RWPE2 (cell line): ENCODE data around the gene TOMM6.

Source experiments
- ATAC-seq: fragments of 200-7000 bp; cut with Tn5 transposase; 3 replicates; pipeline ENCODE4 v1.9.1; 2021; ENCODE audit warnings: low read depth
- DNase-seq: peaks from one replicate; pipeline ENCODE4 v3.0.0-alpha.2; 2020; ENCODE audit warnings: low spot score
- H3K27ac ChIP-seq: fragments of 450-650 bp; 2 replicates; pipeline ENCODE4 v1.5.1; 2017; ENCODE audit warnings: mild to moderate bottlenecking; ENCODE audit not compliant: poor library complexity, severe bottlenecking
- H3K27me3 ChIP-seq: fragments of 250-450 bp; sonication (Bioruptor Pico); 2 replicates; pipeline ENCODE4 v1.5.1; 2021; ENCODE audit warnings: mild to moderate bottlenecking, moderate library complexity; ENCODE audit not compliant: insufficient read depth, poor library complexity, severe bottlenecking
- H3K36me3 ChIP-seq: fragments of 250-450 bp; sonication (Bioruptor Pico); 2 replicates; pipeline ENCODE4 v1.5.1; 2020; ENCODE audit warnings: low read depth, mild to moderate bottlenecking, moderate library complexity
- H3K4me1 ChIP-seq: fragments of 250-450 bp; sonication (Bioruptor Pico); 2 replicates; pipeline ENCODE4 v1.5.1; 2021; ENCODE audit warnings: mild to moderate bottlenecking, moderate library complexity; ENCODE audit not compliant: insufficient read depth, poor library complexity, severe bottlenecking
- H3K4me3 ChIP-seq: fragments of 250-450 bp; sonication (Bioruptor Pico); 2 replicates; pipeline ENCODE4 v1.5.1; 2021; ENCODE audit warnings: mild to moderate bottlenecking, moderate library complexity; ENCODE audit not compliant: severe bottlenecking
- H3K9me3 ChIP-seq: fragments of 250-450 bp; sonication (Bioruptor Pico); 2 replicates; pipeline ENCODE4 v1.5.1; 2021; ENCODE audit warnings: mild to moderate bottlenecking, moderate library complexity; ENCODE audit not compliant: severe bottlenecking
- CTCF ChIP-seq: fragments of 450-650 bp; IDR thresholded peaks from one replicate; pipeline ENCODE4 v1.5.1; 2017; ENCODE audit warnings: mild to moderate bottlenecking, moderate library complexity; ENCODE audit not compliant: poor library complexity, severe bottlenecking

TOMM6 gene

GRCh38 chr6:41815587-41815986, 28.1 kb downstream of the TOMM6 start:
- TF ChIP-seq CTCF, result no peak
- ATAC-seq (no peak), DNase-seq (no peak)
- Histone ChIP-seq H3K27ac (peak overlapping the region; percentile 4), H3K27me3 (no peaks in the 10 kb centered on the region), H3K9me3 (no peaks in the 10 kb centered on the region), H3K4me3 (no peak overlapping the region), H3K36me3 (no peaks in the 10 kb centered on the region), H3K4me1 (peaks cover 9% of the 10 kb centered on the region)

- Histone ChIP-seq H3K36me3 (no peaks in the 10 kb centered on the region), H3K4me1 (peaks cover 9% of the 10 kb centered on the region), H3K27me3 (no peaks in the 10 kb centered on the region), H3K9me3 (no peaks in the 10 kb centered on the region), H3K4me3 (no peak overlapping the region), H3K27ac (no peak overlapping the region)
- no peak for TF ChIP-seq CTCF
- DNase-seq (no peak), ATAC-seq (peak; percentile 65; the same call in 1 of the 3 replicates)
Observed at GRCh38 chr6:41818271-41819054, 31.0 kb downstream of the TOMM6 start.

GRCh38 chr6:41821266-41821665, 33.8 kb downstream of the TOMM6 start:
- H3K36me3 ChIP-seq, result no peaks in the 10 kb centered on the region
- H3K4me1 ChIP-seq, result peaks cover 22% of the 10 kb centered on the region
- no peaks in the 10 kb centered on the region for H3K9me3 ChIP-seq
- ATAC-seq (no peak), DNase-seq (no peak)
- no peak overlapping the region for H3K4me3 ChIP-seq
- H3K27me3 ChIP-seq, result no peaks in the 10 kb centered on the region
- TF ChIP-seq CTCF, result no peak
- no peak overlapping the region for H3K27ac ChIP-seq

GRCh38 chr6:41822021-41822420, 34.5 kb downstream of the TOMM6 start:
- Histone ChIP-seq H3K9me3 (no peaks in the 10 kb centered on the region), H3K4me1 (peaks cover 22% of the 10 kb centered on the region), H3K36me3 (no peaks in the 10 kb centered on the region), H3K27me3 (no peaks in the 10 kb centered on the region), H3K27ac (no peak overlapping the region), H3K4me3 (no peak overlapping the region)
- no peak for TF ChIP-seq CTCF
- DNase-seq (no peak), ATAC-seq (no peak)

- Histone ChIP-seq H3K36me3 (no peaks in the 10 kb centered on the region), H3K27ac (no peak overlapping the region), H3K27me3 (no peaks in the 10 kb centered on the region), H3K9me3 (no peaks in the 10 kb centered on the region), H3K4me3 (no peak overlapping the region), H3K4me1 (peaks cover 22% of the 10 kb centered on the region)
- TF ChIP-seq CTCF, result no peak
- no peak for ATAC-seq
- DNase-seq, result no peak
Observed at GRCh38 chr6:41823178-41823577, 35.7 kb downstream of the TOMM6 start.
